Fibroblast of upper back skin (primary cell): ENCODE measurements around the gene RAB5B.
"Not testable (repeated sequence)": the region's sequence is repeated elsewhere in the genome, so short reads cannot be mapped to it uniquely, and the experiment has no call there.

Source experiments
- DNase-seq: peaks from one replicate; pipeline ENCODE4 v3.0.0-alpha.2; 2013

RAB5B gene

GRCh38 chr12:55984861-55985260 is 11.0 kb downstream of the RAB5B start:
- no peak for DNase-seq

- DNase-seq: no peak
These were observed 11.5 kb downstream of the RAB5B start for GRCh38 chr12:55985341-55985740.

GRCh38 chr12:55985976-55986375 is 12.1 kb downstream of the RAB5B start:
- DNase-seq: not testable (repeated sequence)

- DNase-seq: no peak
These were observed 17.2 kb downstream of the RAB5B start for GRCh38 chr12:55991110-55991509.

GRCh38 chr12:55993230-55993853 is 19.5 kb downstream of the RAB5B start:
- DNase-seq: no peak

- no peak for DNase-seq
These were observed 21.5 kb downstream of the RAB5B start for GRCh38 chr12:55995366-55995765.

- peak; percentile 66 for DNase-seq
These were observed 22.4 kb downstream of the RAB5B start for GRCh38 chr12:55996201-55996714.

- peak; percentile 95 for DNase-seq
These were observed 23.0 kb downstream of the RAB5B start, which contains the start of gene SUOX for GRCh38 chr12:55996715-55997534. TSS of gene SUOX (plus strand) at chr12:55997276. CDS start at chr12:56002222, 4,946 bp downstream.

GRCh38 chr12:55997535-55997859 is 23.6 kb downstream of the RAB5B start:
- no peak for DNase-seq

- DNase-seq: not testable (repeated sequence)
These were observed 25.6 kb downstream of the RAB5B start for GRCh38 chr12:55999522-55999921.

- not testable (repeated sequence) for DNase-seq
These were observed 26.2 kb downstream of the RAB5B start for GRCh38 chr12:55999999-56000540.

- no peak for DNase-seq
These were observed 27.7 kb downstream of the RAB5B start for GRCh38 chr12:56001487-56002100.

- DNase-seq: not testable (repeated sequence)
These were observed 29.5 kb downstream of the RAB5B start for GRCh38 chr12:56003376-56003775.

- no peak for DNase-seq
These were observed 30.3 kb downstream of the RAB5B start for GRCh38 chr12:56004211-56004610.

GRCh38 chr12:56007564-56008559 is 34.0 kb downstream of the RAB5B start:
- peak; percentile 10 for DNase-seq

GRCh38 chr12:56010111-56010570 is 36.3 kb downstream of the RAB5B start:
- DNase-seq: no peak

- DNase-seq: no peak
These were observed 37.7 kb downstream of the RAB5B start for GRCh38 chr12:56011509-56012090.

- no peak for DNase-seq
These were observed 39.6 kb downstream of the RAB5B start for GRCh38 chr12:56013482-56013881.

GRCh38 chr12:56014205-56014604 is 40.3 kb downstream of the RAB5B start:
- no peak for DNase-seq

- no peak for DNase-seq
These were observed 43.3 kb downstream of the RAB5B start for GRCh38 chr12:56017181-56017580.

GRCh38 chr12:56018356-56018755 is 44.5 kb downstream of the RAB5B start:
- DNase-seq: no peak
